ENCODE data around the gene ADGRG4. TPM values are rescaled to one million over a fixed set of nuclear protein-coding genes. Genes with fewer than 3 reads are reported as not detected.

The ADGRG4 gene
- total and polyA plus RNA-seq, 2 of the 8 experiments (the other 6 are each of a cell fraction or from before 2014, with no cell fraction given): not detected

DNA sequence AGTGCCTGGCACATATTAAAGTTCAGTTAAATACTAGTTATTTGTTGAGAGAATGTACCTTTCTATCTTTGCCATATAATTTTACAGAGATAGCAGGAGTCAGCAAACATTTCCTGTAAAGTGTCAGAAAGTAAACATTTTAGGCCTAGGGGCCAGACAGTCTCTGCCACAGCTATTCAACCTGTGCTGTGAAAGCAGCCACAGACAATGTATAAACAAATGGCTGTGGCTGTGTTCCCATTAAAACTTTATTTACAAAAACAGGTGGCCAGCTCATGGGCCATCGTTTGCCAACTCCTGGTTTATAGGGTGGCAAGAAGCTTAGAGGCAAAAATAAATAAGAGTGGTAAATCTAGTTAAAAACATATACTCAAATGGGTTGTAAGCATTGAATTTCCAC lies 153.0 kb downstream of the ADGRG4 start (continued):
- no peak for TF ChIP-seq CBX5 (IDR thresholded peaks at IDR 0.05; ENCODE audit: low read depth, low read length)
- no peak for TF ChIP-seq CHD2 (IDR thresholded peaks at IDR 0.05; ENCODE audit: low read length)
